ENCODE data around the gene ADTRP.

Gene ADTRP

GRCh38 chr6:11748591-11749210, 29.9 kb downstream of the ADTRP start:
- TF ChIP-seq POLR2A (IDR thresholded peaks at IDR 0.05; ENCODE audit: low read depth, low read length) = no peak
- FAIRE-seq (no peak), DNase-seq (ENCODE audit: insufficient read length, low spot score) (no peak)

DNA sequence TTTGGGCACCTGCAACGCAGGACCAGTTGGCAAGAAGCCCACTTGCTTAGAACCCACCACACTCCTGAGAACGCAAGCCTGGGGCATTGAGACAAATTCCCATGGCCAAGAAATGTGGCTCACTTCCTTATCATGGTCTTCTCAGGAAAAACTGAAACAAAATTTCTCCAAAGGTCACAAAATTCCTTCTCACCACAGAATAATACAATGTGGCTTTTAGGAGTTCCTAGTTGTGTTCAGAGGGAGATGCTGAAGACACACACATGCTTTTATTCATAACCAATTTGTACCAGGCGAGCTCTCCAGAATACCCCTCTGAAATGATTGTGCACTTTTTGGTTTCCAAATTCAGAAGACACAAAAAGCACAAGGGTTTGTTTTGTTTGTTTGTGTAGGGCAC, 31.6 kb downstream of the ADTRP start:
- FAIRE-seq (no peak), DNase-seq (ENCODE audit: insufficient read length, low spot score) (no peak)
- TF ChIP-seq POLR2A (IDR thresholded peaks at IDR 0.05; ENCODE audit: low read depth, low read length) = no peak

DNA sequence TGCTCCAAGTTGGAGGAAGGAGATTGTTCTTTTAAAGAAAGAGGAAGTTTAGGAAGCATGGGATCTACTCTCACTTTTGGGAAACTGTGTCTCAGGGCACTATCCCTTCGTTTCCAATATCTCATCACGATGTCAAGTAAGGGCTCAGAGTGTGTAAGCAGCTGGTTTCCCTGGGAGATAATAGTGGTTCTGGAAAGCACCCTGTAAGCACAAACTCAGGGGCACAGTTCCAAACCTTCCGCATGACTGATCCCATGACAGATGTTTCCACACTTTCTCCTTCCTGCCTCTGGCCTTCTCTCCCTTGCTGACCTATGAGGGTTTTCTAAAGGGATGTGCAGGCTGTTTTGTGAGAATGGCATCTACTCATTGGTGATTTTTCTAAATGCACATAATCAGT, 33.9 kb downstream of the ADTRP start:
- FAIRE-seq = no peak
- no peak for DNase-seq (ENCODE audit: insufficient read length, low spot score)
- no peak for TF ChIP-seq POLR2A (IDR thresholded peaks at IDR 0.05; ENCODE audit: low read depth, low read length)

- FAIRE-seq (no peak), DNase-seq (ENCODE audit: insufficient read length, low spot score) (no peak)
- TF ChIP-seq POLR2A (IDR thresholded peaks at IDR 0.05; ENCODE audit: low read depth, low read length) = no peak
Measured at GRCh38 chr6:11744101-11744500, 34.5 kb downstream of the ADTRP start.

GRCh38 chr6:11740875-11741274, 37.7 kb downstream of the ADTRP start:
- TF ChIP-seq POLR2A (IDR thresholded peaks at IDR 0.05; ENCODE audit: low read depth, low read length) = no peak
- DNase-seq (ENCODE audit: insufficient read length, low spot score) = no peak
- no peak for FAIRE-seq

- no peak for FAIRE-seq
- no peak for TF ChIP-seq POLR2A (IDR thresholded peaks at IDR 0.05; ENCODE audit: low read depth, low read length)
- DNase-seq (ENCODE audit: insufficient read length, low spot score) = no peak
Measured at GRCh38 chr6:11738661-11739375, 39.8 kb downstream of the ADTRP start.

DNA sequence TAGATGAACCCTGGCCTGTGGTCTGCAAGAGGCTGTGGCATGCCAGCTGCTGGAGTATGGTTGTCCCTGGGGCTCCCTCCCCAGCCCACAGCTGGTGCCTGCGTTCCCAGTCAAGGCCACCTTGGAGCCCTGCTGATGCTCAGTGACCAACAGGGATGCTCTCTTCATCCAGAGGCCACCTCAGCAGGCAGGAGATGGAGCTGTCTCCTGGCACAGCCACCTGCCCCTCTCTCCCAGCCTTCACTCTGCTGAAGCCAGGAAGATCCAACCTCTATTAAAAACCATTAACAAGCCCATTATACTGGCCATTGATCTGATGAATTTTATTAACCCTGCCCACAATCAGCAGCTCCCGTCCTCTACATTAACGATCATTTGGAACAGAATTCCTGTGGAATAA, 40.4 kb downstream of the ADTRP start:
- no peak for TF ChIP-seq POLR2A (IDR thresholded peaks at IDR 0.05; ENCODE audit: low read depth, low read length)
- DNase-seq (ENCODE audit: insufficient read length, low spot score) = no peak
- no peak for FAIRE-seq

- no peak for TF ChIP-seq POLR2A (IDR thresholded peaks at IDR 0.05; ENCODE audit: low read depth, low read length)
- DNase-seq (ENCODE audit: insufficient read length, low spot score) = no peak
- no peak for FAIRE-seq
Measured at GRCh38 chr6:11736601-11737000, 42.0 kb downstream of the ADTRP start.

GRCh38 chr6:11734861-11735613, 43.6 kb downstream of the ADTRP start:
- no peak for TF ChIP-seq POLR2A (IDR thresholded peaks at IDR 0.05; ENCODE audit: low read depth, low read length)
- no peak for DNase-seq (ENCODE audit: insufficient read length, low spot score)
- no peak for FAIRE-seq

DNA sequence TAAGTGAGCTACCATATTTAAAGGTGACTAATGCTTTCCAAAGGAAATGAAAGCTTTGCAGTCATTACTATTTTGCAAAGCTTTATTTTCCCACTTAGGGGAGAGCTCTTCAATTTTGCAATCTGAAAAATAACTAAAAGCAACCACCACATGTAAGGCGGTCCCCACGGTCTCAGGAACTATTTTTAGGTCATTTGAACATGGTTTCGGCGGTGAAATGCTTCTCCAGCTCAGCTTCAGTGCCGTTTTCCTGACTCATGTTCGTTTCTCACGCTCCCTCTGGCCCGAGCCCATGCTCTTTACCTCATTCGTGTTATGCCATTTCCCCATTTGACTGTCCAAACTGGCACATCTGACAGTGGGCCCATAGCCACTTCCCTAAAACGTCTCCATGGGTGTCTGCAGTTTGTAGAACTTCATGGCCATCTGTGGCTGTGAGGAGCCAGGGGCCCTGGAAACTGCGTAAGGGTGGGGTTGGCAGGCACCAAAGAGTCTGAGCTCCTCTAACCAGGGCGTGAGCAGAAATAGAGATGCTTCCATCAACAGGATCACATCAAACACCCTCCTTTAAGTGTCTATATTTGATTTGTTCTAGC, 46.5 kb downstream of the ADTRP start:
- TF ChIP-seq POLR2A (IDR thresholded peaks at IDR 0.05; ENCODE audit: low read depth, low read length) = no peak
- FAIRE-seq (no peak), DNase-seq (ENCODE audit: insufficient read length, low spot score) (no peak)

DNA sequence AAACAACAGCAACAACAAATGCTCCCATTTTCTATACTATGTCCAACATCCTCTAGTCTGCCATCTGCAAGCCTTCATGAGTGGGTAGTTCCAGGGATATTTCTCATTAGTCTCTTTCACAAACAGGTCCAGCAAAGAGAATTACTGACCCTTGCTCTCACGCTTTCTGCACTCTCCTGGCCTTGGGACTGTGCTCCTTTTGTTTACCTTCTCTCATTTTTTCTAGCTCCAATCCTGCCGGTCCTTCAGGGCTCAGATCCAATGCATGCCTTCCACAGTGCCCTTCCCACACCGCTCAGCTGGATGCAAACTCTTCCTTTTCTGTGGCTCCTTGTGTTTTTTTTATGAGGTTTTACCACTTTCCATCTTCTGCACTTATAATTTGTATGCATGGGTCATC, 47.2 kb downstream of the ADTRP start:
- TF ChIP-seq POLR2A (IDR thresholded peaks at IDR 0.05; ENCODE audit: low read depth, low read length) = no peak

GRCh38 chr6:11730641-11731040, 48.0 kb downstream of the ADTRP start:
- TF ChIP-seq POLR2A (IDR thresholded peaks at IDR 0.05; ENCODE audit: low read depth, low read length) = no peak
- DNase-seq (ENCODE audit: insufficient read length, low spot score) (no peak), FAIRE-seq (no peak)

More for the DNA sequence above, 47.2 kb downstream of the ADTRP start:
- FAIRE-seq (no peak), DNase-seq (ENCODE audit: insufficient read length, low spot score) (no peak)

GRCh38 chr6:11729076-11729475, 49.5 kb downstream of the ADTRP start:
- DNase-seq (ENCODE audit: insufficient read length, low spot score) = no peak
- no peak for TF ChIP-seq POLR2A (IDR thresholded peaks at IDR 0.05; ENCODE audit: low read depth, low read length)
- no peak for FAIRE-seq
